ENCODE data around the gene CRYM.
"Not testable (repeated sequence)": the region's sequence is repeated elsewhere in the genome, so short reads cannot be mapped to it uniquely, and the experiment has no call there.

Gene CRYM

DNA sequence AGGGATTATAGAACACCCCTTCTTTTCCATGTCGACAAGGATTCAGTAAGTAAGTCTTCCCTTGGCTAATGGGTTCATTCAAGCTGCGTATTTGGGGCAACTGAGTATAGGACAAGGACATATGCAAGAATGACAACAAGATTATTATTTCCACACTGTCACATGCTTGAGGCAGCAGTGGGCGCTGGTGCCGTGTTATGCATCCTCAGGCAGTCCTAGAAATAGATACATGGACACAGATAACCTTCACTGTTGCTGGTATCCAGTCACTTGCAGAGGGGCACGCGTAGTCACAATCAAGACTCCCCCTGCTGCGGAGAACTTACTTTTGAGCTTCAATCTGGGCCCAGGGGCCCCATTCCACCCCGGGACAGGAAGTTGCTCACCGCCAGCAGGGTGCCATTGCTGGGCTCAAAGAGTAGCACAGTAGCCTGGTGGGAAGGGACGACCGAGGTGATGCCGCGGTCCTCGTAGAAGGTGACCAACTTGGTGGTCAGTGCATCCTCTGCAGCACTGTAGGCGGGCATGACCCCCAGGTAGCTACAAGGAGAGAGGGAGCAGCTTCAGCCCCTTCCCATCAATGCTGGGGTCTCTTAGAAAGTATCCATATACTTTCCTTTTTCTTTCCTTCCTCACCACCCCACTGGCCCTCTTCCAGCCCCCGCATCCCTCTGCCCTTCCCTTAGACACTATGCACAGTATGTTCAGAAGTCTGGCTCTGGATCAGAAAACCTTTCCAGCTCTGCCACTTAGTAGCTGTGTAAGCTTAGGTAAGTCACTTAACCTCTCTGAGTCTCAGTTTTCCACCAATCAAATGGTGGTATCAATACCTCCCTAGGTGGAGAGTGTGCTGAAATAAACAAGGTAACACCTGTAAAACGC lies 804 bp downstream of the CRYM start:
- DNase-seq, result no peak

DNA sequence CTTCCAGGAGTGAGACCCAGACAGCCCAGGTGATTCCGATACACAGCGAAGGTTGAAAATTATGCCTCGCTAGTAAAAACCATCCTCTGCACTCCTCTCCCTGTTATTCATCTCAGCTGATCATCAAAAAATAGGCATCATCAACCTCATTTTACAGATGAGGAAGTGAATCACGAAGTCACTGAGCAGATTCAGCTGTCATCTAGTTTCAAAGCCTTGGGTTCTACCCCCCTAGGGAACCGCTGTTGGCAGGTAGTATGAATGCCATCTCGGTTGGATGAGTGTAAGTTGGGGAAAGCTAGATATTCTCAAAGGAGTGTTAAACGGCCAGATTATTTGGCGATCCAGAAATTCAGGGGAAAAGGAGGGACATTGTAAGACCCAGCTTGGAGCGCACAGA lies 2.0 kb downstream of the CRYM start:
- DNase-seq, result no peak

DNA sequence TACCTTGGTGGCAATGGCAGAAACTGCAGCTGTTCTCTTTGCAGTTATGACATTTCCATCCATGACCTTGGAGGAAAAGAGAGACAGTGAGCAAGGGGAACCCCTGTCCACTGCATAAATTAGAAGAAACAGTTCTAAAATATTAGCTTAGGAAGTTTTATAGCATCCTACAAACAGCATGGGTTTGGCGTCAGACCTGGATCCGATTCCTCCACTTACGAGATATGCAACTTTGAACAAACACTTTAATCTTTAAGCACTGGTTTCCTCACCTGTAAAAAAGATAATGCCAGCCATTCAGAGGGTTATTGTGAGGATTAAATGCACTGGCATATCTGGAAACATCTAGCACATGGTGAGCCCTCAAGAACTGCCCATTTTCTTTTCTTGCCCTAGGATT lies 2.6 kb downstream of the CRYM start:
- DNase-seq, result no peak

DNA sequence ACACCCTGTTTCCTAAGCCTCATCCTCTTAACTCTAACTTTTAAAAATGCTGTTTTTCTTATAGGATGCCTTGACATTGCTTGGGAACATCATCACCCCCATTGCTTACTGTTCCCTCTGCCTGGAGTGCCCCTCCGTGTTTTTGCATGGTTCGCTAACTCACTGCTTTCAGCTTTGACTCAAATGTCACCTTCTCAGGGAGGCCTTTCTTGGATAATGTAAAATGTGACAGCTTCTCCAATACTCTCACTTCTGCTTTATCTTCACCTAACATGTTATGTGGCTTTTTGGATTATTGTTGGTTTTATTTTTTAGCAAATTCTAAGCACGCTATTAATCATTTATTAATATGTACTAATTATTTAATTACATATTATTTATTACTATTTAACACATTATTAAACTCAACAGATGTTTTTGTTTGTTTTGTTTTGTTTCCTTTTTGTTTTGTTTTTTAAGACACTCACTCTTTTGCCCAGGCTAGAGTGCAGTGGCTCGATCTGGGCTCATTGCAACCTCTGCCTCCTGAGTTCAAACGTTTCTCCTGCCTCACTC lies 3.8 kb downstream of the CRYM start:
- no peak for DNase-seq

DNA sequence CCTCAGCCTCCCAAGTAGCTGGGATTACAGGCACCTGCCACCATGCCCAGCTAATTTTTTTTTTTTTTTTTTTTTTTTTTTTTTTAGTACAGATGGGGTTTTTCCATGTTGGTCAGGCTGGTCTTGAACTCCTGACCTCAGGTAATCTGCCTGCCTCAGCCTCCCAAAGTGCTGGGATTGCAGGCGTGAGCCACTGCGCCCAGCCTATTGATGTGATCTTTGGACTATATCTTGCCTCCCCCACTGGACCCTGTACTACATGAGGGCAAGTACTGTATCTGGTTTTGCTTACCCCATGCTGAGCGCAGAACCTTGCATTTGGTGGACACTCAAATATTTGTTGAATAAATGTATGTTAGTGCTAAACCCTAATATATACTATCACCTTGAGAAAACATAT lies 5.3 kb downstream of the CRYM start:
- not testable (repeated sequence) for DNase-seq

DNA sequence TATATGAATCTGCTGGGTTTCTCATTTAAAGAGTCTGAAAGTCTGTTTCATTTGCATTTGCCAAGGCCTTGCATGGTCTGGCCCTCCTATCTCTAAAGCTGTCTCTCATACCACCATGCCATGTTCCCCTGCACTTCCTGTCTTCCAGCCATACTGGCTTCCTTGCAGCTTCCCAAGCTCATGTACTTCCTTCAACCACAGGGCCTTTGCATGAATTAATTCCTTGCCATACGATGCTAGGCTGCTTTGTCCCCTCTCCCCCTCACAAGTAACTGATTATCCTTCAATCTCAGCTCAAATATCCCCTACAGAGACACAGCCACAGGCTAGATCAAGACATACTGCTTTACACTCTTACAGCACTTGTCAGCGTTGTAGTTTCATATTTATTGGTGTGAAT lies 5.8 kb downstream of the CRYM start:
- DNase-seq, result no peak

DNA sequence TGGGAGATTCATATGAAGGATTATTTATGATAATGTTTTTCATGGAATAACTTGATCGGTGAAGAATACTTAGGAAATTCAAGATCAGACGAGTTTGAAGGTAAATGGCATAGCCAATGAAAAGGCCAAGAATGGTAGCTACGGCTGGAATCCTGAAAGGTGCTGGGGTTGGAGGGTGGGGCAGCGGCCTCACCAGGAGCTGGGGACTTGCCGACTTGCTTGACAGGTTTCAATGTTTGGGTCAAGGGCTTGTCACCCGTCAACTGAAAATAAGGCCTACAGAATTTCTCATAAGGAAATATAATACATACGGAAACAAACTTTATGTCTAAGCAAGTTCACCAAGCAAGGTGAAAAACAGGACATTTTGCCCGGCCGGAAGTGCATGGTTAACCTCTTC lies 9.9 kb downstream of the CRYM start:
- no peak for DNase-seq

DNA sequence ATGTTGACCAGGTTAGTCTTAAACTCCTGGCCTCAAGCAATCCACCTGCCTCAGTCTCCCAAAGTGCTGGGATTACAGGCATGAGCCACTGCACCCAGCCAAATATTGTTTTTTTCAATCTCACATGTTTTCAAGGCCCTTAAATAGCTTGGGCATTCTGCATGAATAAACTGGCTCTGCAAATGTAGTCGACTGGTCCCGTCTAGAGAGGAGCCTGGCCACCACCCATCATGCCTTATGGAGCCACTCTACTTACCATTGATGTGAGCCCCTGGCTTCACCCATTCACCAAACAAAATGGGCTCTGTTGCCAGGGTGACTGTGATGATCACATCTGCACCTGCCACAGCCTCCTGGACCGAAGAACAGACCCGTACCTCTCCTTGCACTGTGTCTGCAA lies 10.8 kb downstream of the CRYM start:
- DNase-seq, result no peak

DNA sequence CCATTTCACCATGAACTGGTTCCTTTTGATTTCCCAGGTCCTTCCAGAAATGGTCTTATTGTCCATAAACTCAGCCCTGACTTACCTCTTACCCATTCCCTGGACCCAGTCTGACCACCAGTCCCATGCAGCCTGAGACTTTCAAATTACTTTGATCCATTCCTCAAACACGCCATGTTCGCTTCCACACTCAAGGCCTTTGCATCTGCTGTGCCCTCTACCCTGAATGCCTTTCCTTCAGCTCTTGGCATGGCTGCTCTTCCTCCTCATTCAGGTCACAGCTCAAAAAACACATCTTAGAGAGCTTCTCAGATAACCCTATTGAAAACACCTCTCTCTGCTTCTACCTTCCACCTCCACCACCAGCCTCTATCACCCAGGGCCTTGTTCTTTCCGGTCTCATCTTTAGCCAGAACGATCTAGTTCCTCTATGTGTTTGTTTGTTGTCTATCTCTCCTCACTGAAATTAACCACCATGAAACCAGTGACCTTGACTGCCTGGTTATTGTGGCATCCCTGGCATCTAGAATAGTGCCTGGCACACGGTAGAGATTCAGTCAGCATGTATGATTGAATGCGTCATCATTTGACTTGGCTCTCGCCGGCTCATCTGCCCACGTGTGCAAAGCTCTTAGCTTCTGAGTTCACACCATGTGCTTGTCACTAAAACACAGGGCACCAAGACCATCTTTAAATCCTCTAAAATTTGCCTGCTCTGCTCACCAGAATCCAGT lies 12.8 kb downstream of the CRYM start:
- DNase-seq, result no peak

DNA sequence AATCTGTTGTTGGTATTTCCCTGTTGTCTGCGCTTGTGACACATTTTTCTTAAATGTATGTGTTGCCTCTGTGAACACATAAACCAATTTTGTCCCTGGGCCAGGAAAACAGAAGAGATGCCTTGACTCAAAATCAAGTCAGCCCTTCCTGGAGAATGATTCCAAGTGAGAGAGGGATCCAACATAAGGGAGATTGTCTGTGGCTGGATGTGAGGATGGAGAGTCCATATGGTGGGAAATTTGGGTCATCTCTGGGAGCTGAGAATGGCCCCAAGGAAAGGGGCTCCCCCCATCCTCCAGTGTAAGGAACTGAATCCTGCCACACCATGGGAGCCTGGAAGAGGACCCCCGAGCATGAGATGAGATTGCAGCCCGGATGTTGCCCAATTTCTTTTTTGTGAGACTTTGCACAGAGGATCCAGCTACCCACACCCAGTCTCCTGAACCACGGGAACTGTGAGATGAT lies 13.5 kb downstream of the CRYM start:
- no peak for DNase-seq

DNA sequence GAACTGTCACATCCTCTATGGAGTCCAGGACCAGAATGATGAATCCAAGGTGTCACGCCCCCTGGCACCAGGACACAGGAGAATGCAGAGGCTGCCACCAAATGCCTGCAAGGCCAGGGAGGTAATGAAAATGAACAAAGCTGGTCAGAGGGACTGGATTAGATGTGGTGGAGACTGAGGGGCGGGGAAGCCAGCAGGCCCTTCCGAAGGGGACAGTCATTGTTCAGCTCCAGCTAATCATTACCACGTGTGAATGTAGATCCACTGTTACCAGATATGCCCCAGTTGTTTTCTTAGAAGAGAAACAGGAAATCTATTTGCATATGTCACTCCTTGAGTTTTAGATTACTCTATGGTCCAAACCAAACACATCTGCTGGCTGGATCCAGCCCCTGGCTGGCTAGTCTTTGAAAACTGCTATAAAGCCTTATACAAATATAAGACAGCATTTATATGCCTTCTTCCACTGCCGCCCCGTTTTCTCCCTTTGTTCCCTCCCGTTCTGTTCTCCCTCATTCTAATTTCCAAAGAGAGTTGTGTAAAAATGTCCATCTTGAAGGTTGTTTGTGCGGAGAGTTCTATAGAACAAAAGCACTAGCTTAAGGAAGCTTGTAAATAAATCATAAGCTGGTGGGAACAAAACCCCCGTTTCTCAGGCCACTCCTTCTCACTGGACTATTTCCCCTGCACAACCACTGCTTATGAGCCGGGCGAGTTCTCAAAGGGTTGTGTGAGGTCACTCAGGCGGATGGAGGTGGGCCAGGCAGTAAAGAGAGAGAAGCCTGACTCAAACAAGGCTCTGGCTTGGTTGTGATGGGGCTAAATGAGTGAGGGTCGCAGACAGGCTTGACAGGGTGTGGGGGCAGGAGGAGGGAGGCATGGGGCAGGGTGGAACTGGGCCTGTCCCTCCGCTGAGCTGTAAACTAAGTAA lies 14.2 kb downstream of the CRYM start:
- DNase-seq, result no peak

DNA sequence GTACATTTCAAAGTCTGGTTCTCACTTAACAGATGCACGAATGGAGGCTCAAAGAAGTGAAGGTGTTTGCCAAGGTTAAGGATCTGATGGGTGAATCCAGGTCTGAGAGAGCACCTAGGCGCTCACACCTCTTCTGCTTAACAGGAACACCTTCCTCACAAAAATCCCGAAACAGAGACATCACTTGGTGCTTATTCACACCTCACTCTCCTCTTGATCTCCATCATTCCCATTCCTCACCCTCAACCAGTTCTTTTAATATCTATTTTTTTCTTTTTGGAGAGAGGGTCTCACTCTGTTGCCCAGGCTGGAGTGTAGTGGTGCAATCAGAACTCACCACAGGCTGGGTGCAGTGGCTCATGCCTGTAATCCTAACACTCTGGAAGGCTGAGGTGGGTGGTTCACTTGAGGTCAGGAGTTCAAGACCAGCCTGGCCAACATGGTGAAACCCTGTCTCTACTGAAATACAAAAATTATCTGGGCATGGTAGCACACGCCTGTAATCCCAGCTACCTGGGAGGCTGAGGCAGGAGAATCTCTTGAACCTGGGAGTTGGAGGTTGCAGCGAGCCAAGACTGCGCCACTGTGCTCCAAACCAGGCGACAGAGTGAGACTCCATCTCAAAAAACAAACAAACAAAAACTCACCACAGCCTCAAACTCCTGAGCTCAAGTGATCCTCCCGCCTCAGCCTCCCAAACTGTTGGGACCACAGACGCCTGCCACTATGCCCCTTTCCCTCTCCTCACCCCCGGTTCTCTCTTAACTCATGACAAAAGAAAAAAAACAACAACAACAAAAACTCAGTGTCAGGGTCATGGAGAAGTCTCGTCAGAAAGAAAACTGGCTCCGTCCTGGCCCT lies 15.1 kb downstream of the CRYM start:
- DNase-seq, result no peak

DNA sequence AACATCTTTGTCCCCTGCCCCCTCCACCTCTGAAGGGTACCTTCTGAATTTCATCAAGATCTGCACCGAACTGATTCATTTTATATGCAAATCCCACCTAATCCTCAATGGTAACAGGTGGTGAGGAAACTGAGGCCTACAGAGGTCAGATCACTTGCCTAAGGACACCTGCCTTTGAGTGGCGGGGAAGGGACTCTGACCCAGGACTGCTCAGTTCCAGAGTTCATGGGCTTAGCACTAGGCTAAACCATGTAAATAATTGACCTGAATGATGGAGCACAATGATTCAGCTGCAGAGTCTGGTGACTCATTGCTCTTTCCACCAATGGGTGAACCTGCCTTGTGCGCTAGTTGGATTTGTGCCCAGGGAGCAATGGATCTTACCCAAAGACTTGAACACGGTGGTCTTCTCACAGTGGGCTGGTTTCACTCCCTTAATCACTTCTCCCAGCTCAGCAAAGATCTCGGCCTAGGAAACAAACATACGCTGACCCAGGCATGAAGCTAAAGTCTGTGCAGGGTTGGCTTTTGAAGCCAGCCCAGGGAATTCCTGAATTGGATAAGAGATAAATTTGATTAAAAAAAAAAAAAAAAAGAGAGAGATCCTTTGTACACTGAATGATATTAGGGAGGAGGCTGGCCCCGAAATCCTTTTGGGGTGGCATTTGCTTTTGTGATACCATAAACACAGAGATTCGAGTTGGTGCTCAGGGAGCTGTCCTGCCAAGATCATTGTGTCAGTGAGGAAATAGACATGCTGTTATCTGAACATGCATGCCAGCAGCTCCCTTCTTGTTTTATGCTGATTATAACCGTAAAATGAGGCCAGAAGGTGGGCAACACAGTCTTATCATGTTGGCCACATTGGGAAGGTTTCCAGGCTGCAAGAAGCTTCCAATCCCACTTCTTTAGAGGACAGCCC lies 17.0 kb downstream of the CRYM start:
- no peak for DNase-seq

DNA sequence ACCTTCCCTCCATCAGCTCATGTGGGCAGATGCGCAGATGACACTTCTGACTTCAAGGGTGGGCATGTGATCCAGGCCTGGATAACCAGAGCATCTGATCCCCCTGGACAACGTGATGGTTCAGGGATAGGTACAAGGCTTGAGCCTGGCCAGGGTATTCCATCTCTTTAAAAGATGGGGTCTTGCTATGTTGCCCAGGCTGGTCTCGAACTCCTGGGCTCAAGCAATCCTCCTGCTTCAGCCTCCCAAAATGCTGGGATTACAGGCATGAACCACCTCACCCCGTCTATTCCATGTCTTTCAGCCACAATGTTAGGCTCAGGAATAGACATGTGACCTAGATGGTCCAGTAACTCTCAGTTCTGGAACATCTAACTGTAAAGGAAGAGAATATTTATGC lies 20.8 kb downstream of the CRYM start:
- no peak for DNase-seq

DNA sequence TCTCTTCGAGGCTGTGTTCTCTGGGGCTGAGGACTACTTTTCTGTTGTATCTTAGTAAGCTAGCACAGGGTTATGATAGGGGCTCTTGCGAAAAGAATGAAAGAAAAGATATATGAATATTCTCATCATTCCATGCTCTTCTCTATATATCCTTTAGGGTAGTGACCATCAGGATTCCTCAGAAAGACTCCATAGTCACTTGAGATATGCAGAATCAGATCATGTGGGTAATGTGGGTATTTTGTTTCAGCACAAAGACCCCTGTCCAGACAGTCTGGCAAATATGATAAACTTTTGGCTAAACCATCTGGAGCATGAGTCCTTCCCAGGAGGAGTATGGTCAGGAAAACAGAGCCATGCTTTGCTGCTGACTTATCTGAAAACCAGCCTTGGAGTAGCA lies 21.5 kb downstream of the CRYM start:
- no peak for DNase-seq

DNA sequence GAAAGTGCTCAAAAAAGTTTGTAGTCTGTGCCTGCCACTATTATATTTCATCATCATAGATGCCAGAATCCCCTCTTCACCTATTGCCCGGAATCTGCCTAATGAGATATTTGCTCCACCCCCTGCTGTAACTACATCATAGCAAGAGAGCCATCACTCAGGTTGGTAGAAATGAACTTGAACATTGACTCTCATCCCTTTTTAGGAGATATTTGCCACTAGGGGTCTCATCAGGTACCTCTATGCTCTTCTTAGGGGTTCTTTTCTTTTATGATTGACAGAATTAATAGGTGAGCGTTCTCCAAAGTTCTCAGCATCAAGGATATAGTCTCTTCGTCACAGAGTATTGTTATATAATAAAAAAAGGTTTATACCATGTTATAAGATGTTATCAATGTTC lies 24.6 kb downstream of the CRYM start:
- no peak for DNase-seq

DNA sequence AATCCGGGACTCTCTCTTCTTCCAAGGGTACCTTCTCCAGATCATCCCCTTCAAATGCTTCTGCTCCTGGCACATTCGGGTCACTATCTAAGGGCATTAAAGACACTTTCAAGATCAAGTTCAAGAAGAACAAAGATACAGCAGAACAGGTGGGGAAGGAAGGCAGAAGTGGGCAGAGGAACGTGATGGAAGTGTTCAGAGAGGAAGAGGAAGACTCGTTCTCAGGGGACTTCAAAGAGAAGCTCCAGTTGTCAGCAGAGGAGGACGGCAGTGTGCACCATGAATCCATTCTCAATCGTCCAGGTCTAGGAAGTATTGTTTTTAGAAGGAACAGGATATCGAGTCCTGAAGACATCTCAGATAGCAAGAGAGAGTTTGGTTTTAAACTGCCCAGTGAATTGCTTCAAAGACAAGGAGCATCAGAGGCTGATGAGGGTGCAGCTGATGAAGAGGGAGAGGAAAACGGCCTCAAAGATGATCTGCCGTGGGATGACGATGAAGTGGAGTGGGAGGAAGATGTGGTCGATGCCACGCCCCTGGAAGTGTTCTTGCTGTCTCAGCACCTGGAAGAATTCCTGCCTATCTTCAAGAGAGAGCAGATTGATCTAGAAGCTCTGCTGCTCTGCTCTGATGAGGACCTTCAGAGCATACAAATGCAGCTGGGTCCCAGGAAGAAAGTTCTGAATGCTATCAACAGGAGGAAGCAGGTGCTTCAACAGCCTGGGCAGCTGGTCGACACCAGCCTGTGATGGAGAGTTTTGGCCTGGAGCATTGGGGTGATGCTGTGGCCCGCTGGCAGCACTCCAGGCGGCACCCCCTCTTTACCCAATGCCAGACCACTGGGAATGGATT lies 27.8 kb downstream of the CRYM start:
- no peak for DNase-seq

DNA sequence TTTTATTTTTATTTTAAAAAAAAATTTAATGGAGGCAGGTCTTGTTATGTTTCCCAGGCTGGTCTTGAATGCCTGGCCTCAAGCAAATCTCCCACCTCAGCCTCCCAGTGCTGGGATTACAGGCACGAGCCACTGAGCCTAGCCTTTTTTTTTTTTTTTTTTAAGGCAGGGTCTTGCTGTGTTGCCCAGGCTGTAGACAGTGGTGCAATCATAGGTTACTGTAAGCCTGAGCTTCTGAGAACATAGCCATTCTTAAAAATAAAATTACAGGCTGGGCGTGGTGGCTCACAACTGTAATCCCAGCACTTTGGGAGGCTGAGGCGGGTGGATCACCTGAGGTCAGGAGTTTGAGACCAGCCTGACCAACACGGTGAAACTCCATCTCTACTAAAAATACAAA lies 29.9 kb downstream of the CRYM start:
- not testable (repeated sequence) for DNase-seq

DNA sequence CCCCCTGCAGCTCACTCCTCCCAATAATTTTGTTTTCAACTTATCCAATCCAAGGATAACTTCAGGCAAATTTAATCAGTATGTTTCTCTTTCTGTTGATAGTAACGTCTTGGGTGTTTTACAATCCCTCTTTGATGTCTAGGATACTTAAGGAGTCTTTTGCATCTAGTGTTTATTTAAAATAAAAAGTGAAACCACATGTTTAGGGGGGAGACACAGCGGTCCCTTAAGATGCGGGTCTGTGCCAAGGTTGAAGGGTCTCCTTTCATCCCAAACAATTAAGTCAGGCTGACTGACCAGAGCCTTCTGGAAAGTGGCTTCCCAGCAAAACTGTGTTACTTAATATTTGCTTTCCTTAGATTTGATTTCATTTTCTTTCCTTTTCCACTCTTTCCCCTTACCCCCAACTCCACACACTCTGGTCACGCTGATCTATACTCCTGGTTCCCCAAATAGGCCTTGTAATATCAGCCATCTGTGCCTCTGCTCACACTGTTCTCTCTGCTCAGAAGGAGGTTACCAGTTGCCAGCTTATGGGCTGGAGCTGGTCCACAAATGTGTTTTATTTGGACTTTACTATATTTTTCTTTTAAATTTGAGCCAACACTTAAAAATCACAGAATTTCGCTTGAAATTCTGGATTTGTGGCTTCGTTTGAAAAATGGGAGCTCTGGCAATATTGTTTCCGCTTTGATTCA lies 33.4 kb downstream of the CRYM start:
- no peak for DNase-seq

All from T-helper 9 cell (primary cell).